ENCODE data around the gene HCFC1R1. TPM values are rescaled to one million over a fixed set of nuclear protein-coding genes. Genes with fewer than 3 reads are reported as not detected.

Gene HCFC1R1
- total RNA-seq, 2 experiments from 2014 or later: 38.1 to 42.6 TPM

GRCh38 chr16:3020247-3020603, 3.5 kb downstream of the HCFC1R1 start, which contains the start of gene TNFRSF12A:
TNFRSF12A (plus strand) TSS chr16:3020368; CDS start chr16:3020398, 30 bp downstream.
- peaks cover 24% of the 10 kb centered on the region for H3K27me3 Mint-ChIP-seq
- peaks cover 36% of the 10 kb centered on the region for H3K4me1 Mint-ChIP-seq
- peak; percentile 23 for ATAC-seq (ENCODE audit: low read depth)
- POLR2A ChIA-PET: interaction anchor here (0.5 to 2.6 kb wide), 15 partner anchors 9 to 142 kb away, joined by 3 to 19 read pairs (median 3); partner anchors contain the start of gene MMP25
- H3K9me3 Mint-ChIP-seq: no peaks in the 10 kb centered on the region
- peak; percentile 86 for DNase-seq
- peaks cover 2% of the 10 kb centered on the region for H3K36me3 Mint-ChIP-seq
- peak within 1 kb of the TSS; percentile 90 for H3K4me3 Mint-ChIP-seq
- peak within 1 kb of the TSS; percentile 56 for H3K27ac Mint-ChIP-seq

- peaks cover 36% of the 10 kb centered on the region for H3K4me1 Mint-ChIP-seq
- DNase-seq: no peak
These were observed 4.0 kb downstream of the HCFC1R1 start for GRCh38 chr16:3019594-3020246.

GRCh38 chr16:3017794-3018506, 5.8 kb downstream of the HCFC1R1 start, which contains the start of gene CLDN6:
CLDN6 (minus strand) TSS chr16:3018183; CDS start chr16:3016021, 2,162 bp downstream.
- no peak within 1 kb of the TSS for H3K4me3 Mint-ChIP-seq
- H3K36me3 Mint-ChIP-seq: no peaks in the 10 kb centered on the region
- peaks cover 32% of the 10 kb centered on the region for H3K27me3 Mint-ChIP-seq
- no peaks in the 10 kb centered on the region for H3K9me3 Mint-ChIP-seq
- DNase-seq (no peak), ATAC-seq (ENCODE audit: low read depth) (no peak)
- no peak within 1 kb of the TSS for H3K27ac Mint-ChIP-seq
- peaks cover 29% of the 10 kb centered on the region for H3K4me1 Mint-ChIP-seq
- POLR2A ChIA-PET: no interaction called here

More at GRCh38 chr16:3019594-3020246, 4.0 kb downstream of the HCFC1R1 start:
- H3K9me3 Mint-ChIP-seq: no peaks in the 10 kb centered on the region
- peak overlapping the region; percentile 54 for H3K27ac Mint-ChIP-seq
- POLR2A ChIA-PET: interaction anchor here (0.8 to 2.6 kb wide), 13 partner anchors 10 to 109 kb away, joined by 3 to 19 read pairs (median 3); partner anchors contain the start of gene MMP25
- H3K4me3 Mint-ChIP-seq: peak overlapping the region; percentile 90
- peaks cover 28% of the 10 kb centered on the region for H3K27me3 Mint-ChIP-seq
- no peak for ATAC-seq (ENCODE audit: low read depth)
- peaks cover 2% of the 10 kb centered on the region for H3K36me3 Mint-ChIP-seq

- Mint-ChIP-seq H3K36me3 (no peaks in the 10 kb centered on the region), H3K27me3 (peaks cover 39% of the 10 kb centered on the region), H3K4me1 (peaks cover 23% of the 10 kb centered on the region), H3K27ac (no peak overlapping the region), H3K4me3 (no peak overlapping the region), H3K9me3 (no peaks in the 10 kb centered on the region)
- POLR2A ChIA-PET: no interaction called here
- ATAC-seq (ENCODE audit: low read depth) (no peak), DNase-seq (no peak)
These were observed 6.4 kb downstream of the HCFC1R1 start for GRCh38 chr16:3017344-3017743.

DNA sequence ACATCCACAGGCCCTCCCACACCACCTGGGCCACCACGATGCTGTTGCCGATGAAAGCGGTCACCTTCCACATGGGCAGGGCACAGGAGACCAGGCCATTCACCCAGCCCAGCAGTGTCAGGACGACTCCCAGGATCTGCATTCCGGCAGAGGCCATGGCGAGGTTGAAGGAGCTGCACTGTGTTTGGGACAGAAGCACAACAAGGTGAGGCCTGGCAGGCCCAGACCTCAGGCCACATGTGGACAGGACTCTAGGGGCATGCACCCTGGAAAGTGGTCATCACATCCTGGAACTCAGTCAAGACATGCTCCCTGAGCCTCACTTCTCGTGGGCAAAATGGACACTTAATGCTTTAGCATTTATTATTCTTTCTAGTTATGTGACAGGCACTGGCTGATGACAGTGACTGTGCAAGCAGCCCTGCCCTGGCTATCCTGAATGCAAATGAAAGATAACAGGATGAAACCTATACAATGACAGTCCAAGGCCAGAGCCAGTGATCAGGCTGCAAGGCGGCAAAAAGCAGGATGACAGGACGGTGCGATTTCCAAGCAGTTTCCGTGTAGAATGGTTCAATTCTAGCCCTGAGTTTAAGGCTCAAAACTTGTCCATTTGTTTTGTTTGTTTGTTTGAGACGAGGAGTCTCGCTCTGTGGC, 7.7 kb downstream of the HCFC1R1 start:
- DNase-seq (no peak), ATAC-seq (ENCODE audit: low read depth) (no peak)
- no peak overlapping the region for H3K4me3 Mint-ChIP-seq
- no peaks in the 10 kb centered on the region for H3K36me3 Mint-ChIP-seq
- no peak overlapping the region for H3K27ac Mint-ChIP-seq
- peaks cover 47% of the 10 kb centered on the region for H3K27me3 Mint-ChIP-seq
- no peaks in the 10 kb centered on the region for H3K9me3 Mint-ChIP-seq
- POLR2A ChIA-PET: interaction anchor here (1.0 kb wide), 1 partner anchor 29 kb away, joined by 3 read pairs; no protein-coding TSS in a partner anchor
- peaks cover 11% of the 10 kb centered on the region for H3K4me1 Mint-ChIP-seq

DNA sequence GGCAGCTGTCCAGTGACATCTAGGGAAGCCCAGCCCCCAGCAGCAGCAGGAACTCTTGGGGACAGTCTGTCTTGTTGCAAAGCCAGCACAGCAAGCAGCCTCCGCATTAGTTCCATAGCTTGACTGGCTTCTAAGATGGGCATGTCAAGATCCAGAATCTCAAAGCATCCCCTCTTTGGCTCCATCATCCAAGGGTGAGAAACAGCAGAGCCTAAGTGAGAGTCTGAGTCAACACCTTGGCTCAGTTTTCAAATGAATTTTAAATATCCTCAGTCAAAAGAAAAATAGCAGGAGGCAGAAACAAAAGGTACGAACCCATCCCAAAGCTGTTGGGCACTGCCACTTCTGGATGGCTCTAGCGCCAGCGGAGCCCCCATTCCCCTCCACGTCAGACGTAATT, 8.8 kb downstream of the HCFC1R1 start:
- Mint-ChIP-seq H3K36me3 (no peaks in the 10 kb centered on the region), H3K4me3 (no peak overlapping the region), H3K27ac (no peak overlapping the region), H3K27me3 (peaks cover 46% of the 10 kb centered on the region), H3K4me1 (peaks cover 8% of the 10 kb centered on the region), H3K9me3 (no peaks in the 10 kb centered on the region)
- ATAC-seq (ENCODE audit: low read depth) (no peak), DNase-seq (no peak)
- POLR2A ChIA-PET: interaction anchor here (1.0 kb wide), 1 partner anchor 30 kb away, joined by 3 read pairs; no protein-coding TSS in a partner anchor

DNA sequence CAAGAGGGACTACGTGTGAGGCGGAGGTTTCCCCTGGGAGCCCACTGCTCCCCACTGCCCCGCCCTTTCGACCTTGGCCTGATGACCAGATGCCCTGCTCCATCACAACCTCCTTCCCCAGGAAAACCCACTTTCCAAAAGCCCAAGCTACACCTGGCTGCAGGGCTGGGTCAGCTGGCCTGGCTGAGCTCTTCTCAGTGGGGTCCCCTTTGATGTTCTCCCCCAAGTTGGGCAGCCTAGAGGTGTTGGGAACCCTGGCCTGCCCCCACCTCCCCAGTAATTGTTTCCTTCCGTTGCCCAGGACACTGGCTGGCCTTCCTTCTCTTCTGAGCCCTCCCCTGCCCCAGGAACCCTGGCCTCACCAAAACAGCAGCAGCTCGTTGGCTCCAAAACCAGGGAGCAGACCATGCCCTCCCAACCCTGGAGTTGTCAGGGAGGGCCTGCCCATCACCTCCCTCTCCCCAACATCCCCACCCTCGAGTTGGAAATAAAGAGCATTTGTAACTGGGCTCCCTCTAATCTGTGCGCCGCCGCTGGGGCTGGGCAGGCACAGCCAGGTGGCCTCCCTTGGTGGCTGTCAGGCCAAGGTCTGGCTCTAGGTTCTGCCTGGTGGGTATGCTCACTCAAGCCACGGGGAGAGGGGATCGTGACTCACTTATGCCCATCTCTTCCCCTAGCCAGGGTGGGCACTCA, 9.6 kb downstream of the HCFC1R1 start:
- no peak for ATAC-seq (ENCODE audit: low read depth)
- Mint-ChIP-seq H3K4me1 (peaks cover 4% of the 10 kb centered on the region), H3K27ac (no peak overlapping the region), H3K9me3 (no peaks in the 10 kb centered on the region), H3K4me3 (no peak overlapping the region), H3K27me3 (peaks cover 40% of the 10 kb centered on the region), H3K36me3 (no peaks in the 10 kb centered on the region)
- no peak for DNase-seq
- POLR2A ChIA-PET: no interaction called here

GRCh38 chr16:3013491-3013951, 10.2 kb downstream of the HCFC1R1 start:
- no peaks in the 10 kb centered on the region for H3K9me3 Mint-ChIP-seq
- peaks cover 8% of the 10 kb centered on the region for H3K4me1 Mint-ChIP-seq
- no peaks in the 10 kb centered on the region for H3K36me3 Mint-ChIP-seq
- no peak overlapping the region for H3K27ac Mint-ChIP-seq
- no peak overlapping the region for H3K4me3 Mint-ChIP-seq
- ATAC-seq (ENCODE audit: low read depth) (no peak), DNase-seq (no peak)
- POLR2A ChIA-PET: no interaction called here
- H3K27me3 Mint-ChIP-seq: peaks cover 37% of the 10 kb centered on the region

DNA sequence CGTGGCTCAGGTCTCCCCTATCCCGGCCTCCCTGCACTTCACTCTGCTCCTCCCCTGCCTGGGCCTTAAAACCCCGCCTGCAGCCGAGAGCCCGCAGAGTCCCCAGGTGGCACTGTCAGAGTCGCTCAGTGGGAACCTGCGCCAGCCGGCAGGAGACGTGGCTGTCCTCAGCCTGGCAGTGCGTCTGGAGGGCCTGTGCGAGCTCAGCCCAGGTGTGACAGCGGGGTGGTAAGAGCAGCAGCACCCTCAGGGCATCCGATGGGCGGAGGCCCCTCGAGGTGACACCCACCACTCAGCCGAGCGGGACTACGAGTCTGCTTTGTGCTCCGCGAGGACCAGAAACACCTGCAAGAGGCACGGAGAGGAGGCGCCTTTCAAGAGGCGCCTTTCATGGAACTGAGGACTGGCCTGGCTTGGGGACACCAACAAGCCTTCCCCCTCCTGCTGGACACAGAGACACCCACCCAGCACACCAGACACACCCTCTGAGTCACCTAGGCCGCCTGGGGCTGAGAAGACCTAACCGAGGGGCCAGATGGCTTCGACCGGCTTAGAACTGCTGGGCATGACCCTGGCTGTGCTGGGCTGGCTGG, 10.8 kb downstream of the HCFC1R1 start, which contains the start of gene CLDN9:
CLDN9 (plus strand) TSS at position 96 of the 593 bp plus-strand sequence; CDS start at position 536, 440 bp downstream.
- no peak for ATAC-seq (ENCODE audit: low read depth)
- POLR2A ChIA-PET: no interaction called here
- no peak within 1 kb of the TSS for H3K4me3 Mint-ChIP-seq
- DNase-seq: no peak
- no peaks in the 10 kb centered on the region for H3K9me3 Mint-ChIP-seq
- H3K27ac Mint-ChIP-seq: no peak within 1 kb of the TSS
- peaks cover 39% of the 10 kb centered on the region for H3K27me3 Mint-ChIP-seq
- H3K36me3 Mint-ChIP-seq: no peaks in the 10 kb centered on the region
- peaks cover 10% of the 10 kb centered on the region for H3K4me1 Mint-ChIP-seq

- DNase-seq: no peak
- ATAC-seq (ENCODE audit: low read depth): no peak
- H3K27me3 Mint-ChIP-seq: peaks cover 45% of the 10 kb centered on the region
- no peaks in the 10 kb centered on the region for H3K9me3 Mint-ChIP-seq
- POLR2A ChIA-PET: interaction anchor here (0.6 kb wide), 1 partner anchor 544 kb away, joined by 9 read pairs; no protein-coding TSS in a partner anchor
- peaks cover 16% of the 10 kb centered on the region for H3K4me1 Mint-ChIP-seq
- no peaks in the 10 kb centered on the region for H3K36me3 Mint-ChIP-seq
- no peak overlapping the region for H3K4me3 Mint-ChIP-seq
- H3K27ac Mint-ChIP-seq: no peak overlapping the region
These were observed 11.5 kb downstream of the HCFC1R1 start for GRCh38 chr16:3012246-3012645.

GRCh38 chr16:3010510-3010909, 13.2 kb downstream of the HCFC1R1 start:
- DNase-seq (no peak), ATAC-seq (ENCODE audit: low read depth) (no peak)
- POLR2A ChIA-PET: interaction anchor here (1.2 kb wide), 2 partner anchors 10 to 38 kb away, joined by 3 to 4 read pairs; partner anchors contain the start of gene TNFRSF12A
- Mint-ChIP-seq H3K4me1 (peaks cover 18% of the 10 kb centered on the region), H3K4me3 (no peak overlapping the region), H3K36me3 (no peaks in the 10 kb centered on the region), H3K9me3 (no peaks in the 10 kb centered on the region), H3K27ac (no peak overlapping the region), H3K27me3 (peaks cover 51% of the 10 kb centered on the region)

Measured in activated naive CD8-positive, alpha-beta T cell treated with anti-CD3 and anti-CD28 coated beads, Interleukin-2, amount 10 ng/mL, durations not matched to agents 7 days and 5 days (primary cell).